Fibroblast of the aortic adventitia (primary cell): ENCODE data around the gene DRGX. TPM values are rescaled to one million over a fixed set of nuclear protein-coding genes. Genes with fewer than 3 reads are reported as not detected.

Source experiments
- DNase-seq: peaks from one replicate; pipeline ENCODE4 v3.0.0-alpha.2; 2010; ENCODE audit warnings: low read depth
- H3K4me3 ChIP-seq: 2 replicates; pipeline ENCODE4 v1.5.1; 2011; ENCODE audit warnings: low read depth, mild to moderate bottlenecking, control low read depth, low read length, moderate library complexity
- total RNA-seq: library from RNA; depleted of rRNA; stranded (reverse); fragments of >200 nt; gene quantifications from 2 replicates; pipeline ENCODE4 v1.2.3, GENCODE V29; 2012; ENCODE audit warnings: low replicate concordance
- TF ChIP-seq, protein P1 (sequence below): IDR thresholded peaks from 2 replicates; pipeline ENCODE4 v1.5.1; 2011; ENCODE audit warnings: mild to moderate bottlenecking, low read length, control low read depth, inconsistent platforms; ENCODE audit not compliant: insufficient read depth

DRGX gene
- total RNA-seq, 1 donor, result not detected

GRCh38 chr10:49328401-49329145 is 67.3 kb downstream of the DRGX start:
- no peak overlapping the region for H3K4me3 ChIP-seq
- DNase-seq, result no peak
- TF ChIP-seq, protein P1, sequence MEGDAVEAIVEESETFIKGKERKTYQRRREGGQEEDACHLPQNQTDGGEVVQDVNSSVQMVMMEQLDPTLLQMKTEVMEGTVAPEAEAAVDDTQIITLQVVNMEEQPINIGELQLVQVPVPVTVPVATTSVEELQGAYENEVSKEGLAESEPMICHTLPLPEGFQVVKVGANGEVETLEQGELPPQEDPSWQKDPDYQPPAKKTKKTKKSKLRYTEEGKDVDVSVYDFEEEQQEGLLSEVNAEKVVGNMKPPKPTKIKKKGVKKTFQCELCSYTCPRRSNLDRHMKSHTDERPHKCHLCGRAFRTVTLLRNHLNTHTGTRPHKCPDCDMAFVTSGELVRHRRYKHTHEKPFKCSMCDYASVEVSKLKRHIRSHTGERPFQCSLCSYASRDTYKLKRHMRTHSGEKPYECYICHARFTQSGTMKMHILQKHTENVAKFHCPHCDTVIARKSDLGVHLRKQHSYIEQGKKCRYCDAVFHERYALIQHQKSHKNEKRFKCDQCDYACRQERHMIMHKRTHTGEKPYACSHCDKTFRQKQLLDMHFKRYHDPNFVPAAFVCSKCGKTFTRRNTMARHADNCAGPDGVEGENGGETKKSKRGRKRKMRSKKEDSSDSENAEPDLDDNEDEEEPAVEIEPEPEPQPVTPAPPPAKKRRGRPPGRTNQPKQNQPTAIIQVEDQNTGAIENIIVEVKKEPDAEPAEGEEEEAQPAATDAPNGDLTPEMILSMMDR, result no peak

DNA sequence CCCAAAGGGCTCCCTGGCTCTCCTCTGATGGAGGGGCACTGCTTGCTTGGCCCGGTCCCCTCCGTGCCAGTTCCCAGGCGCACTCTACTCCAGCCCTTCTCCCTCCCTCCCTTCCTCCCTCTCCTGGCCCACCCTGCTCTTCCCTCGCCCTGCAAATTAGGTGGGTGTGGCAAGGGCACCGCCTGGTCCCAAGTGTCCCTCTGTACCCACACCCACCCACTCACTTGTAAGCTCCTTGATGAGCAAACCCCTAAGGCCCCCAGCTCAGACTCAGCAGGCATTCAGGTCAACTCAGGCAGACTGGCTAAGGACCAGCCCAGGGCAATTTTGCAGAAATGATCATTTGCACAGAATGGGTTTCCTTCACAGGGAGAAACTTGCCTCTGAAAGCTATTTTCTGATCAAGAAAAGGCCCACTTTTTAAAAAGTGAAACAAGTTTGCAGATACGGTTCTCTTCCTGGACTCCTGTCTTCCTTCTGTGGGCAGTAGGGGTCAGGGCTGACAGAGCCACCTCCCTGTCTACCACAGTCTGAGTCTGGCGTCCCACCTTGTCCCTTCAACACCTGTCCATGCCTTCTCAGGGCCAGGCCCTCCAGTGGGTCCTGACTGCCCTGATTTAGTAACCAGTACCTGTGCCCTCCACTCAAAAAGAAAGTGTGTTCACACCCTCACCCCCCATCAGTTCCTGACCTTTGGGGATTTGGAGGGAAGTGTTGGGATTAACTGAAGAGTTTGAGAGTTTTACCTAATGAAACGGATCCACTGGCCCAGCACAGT is 68.7 kb downstream of the DRGX start:
- DNase-seq, result no peak
- TF ChIP-seq, protein P1, result no peak

GRCh38 chr10:49325916-49326783 is 69.7 kb downstream of the DRGX start:
- TF ChIP-seq, protein P1, result no peak
- no peak for DNase-seq
- H3K4me3 ChIP-seq, result no peak overlapping the region

More for the DNA sequence above, 68.7 kb downstream of the DRGX start:
- no peak overlapping the region for H3K4me3 ChIP-seq

GRCh38 chr10:49325131-49325915 is 70.6 kb downstream of the DRGX start:
- DNase-seq, result no peak
- no peak overlapping the region for H3K4me3 ChIP-seq
- TF ChIP-seq, protein P1, result no peak

DNA sequence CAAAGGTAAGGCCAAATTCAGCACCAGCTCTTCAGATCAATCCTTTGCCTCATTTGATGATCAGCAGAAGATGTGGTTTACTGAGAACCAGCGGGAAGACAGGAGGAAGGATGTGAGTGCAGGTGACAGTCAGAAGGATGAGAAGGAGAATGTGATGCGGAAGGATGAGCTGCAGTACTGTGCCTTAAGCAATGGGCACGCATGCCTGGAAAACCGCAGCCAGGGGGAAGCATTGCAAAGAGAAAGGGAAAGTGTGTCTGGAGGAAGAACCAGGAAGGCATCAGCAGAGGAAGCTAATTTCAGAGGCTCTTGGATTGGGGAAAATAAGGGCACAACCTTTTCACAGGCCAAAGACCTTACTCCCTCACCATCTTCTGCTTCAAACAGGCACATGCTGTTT is 71.2 kb downstream of the DRGX start:
- H3K4me3 ChIP-seq, result no peak overlapping the region
- TF ChIP-seq, protein P1, result no peak
- DNase-seq, result no peak

GRCh38 chr10:49323896-49324270 is 72.0 kb downstream of the DRGX start:
- no peak overlapping the region for H3K4me3 ChIP-seq
- DNase-seq, result no peak
- TF ChIP-seq, protein P1, result no peak
